RWPE2 (cell line): Measurements from ENCODE around the gene GTF3C2.

Experiments used
- ATAC-seq: fragments of 200-7000 bp; cut with Tn5 transposase; 3 replicates; pipeline ENCODE4 v1.9.1; 2021; ENCODE audit warnings: low read depth
- DNase-seq: peaks from one replicate; pipeline ENCODE4 v3.0.0-alpha.2; 2020; ENCODE audit warnings: low spot score
- H3K27ac ChIP-seq: fragments of 450-650 bp; 2 replicates; pipeline ENCODE4 v1.5.1; 2017; ENCODE audit warnings: mild to moderate bottlenecking; ENCODE audit not compliant: poor library complexity, severe bottlenecking
- H3K27me3 ChIP-seq: fragments of 250-450 bp; sonication (Bioruptor Pico); 2 replicates; pipeline ENCODE4 v1.5.1; 2021; ENCODE audit warnings: mild to moderate bottlenecking, moderate library complexity; ENCODE audit not compliant: insufficient read depth, poor library complexity, severe bottlenecking
- H3K36me3 ChIP-seq: fragments of 250-450 bp; sonication (Bioruptor Pico); 2 replicates; pipeline ENCODE4 v1.5.1; 2020; ENCODE audit warnings: low read depth, mild to moderate bottlenecking, moderate library complexity
- H3K4me1 ChIP-seq: fragments of 250-450 bp; sonication (Bioruptor Pico); 2 replicates; pipeline ENCODE4 v1.5.1; 2021; ENCODE audit warnings: mild to moderate bottlenecking, moderate library complexity; ENCODE audit not compliant: insufficient read depth, poor library complexity, severe bottlenecking
- H3K4me3 ChIP-seq: fragments of 250-450 bp; sonication (Bioruptor Pico); 2 replicates; pipeline ENCODE4 v1.5.1; 2021; ENCODE audit warnings: mild to moderate bottlenecking, moderate library complexity; ENCODE audit not compliant: severe bottlenecking
- H3K9me3 ChIP-seq: fragments of 250-450 bp; sonication (Bioruptor Pico); 2 replicates; pipeline ENCODE4 v1.5.1; 2021; ENCODE audit warnings: mild to moderate bottlenecking, moderate library complexity; ENCODE audit not compliant: severe bottlenecking
- CTCF ChIP-seq: fragments of 450-650 bp; IDR thresholded peaks from one replicate; pipeline ENCODE4 v1.5.1; 2017; ENCODE audit warnings: mild to moderate bottlenecking, moderate library complexity; ENCODE audit not compliant: poor library complexity, severe bottlenecking

GTF3C2 gene

DNA sequence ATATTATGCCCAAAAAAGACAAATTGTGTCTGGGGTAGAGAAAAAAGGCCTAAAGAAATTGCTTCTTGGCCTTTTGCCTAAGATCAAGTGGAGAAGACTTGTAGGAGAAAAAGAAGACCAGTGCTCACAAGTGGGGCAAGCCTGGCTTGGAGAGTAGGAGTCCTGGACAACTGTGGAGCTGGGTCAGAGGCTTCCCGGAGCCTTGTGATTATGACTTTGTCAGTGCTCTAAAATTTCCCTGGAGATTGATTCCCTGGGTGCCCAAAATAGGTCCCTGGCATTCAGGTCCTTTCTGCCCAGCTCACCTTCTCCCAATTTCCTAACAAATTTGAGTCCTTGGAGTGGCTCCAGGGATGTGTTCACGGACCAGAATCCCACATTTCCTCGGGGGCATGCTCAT, 75.1 kb downstream of the GTF3C2 start:
- Histone ChIP-seq H3K4me1 (no peaks in the 10 kb centered on the region), H3K9me3 (no peaks in the 10 kb centered on the region), H3K27ac (no peak overlapping the region), H3K27me3 (peaks cover 6% of the 10 kb centered on the region), H3K36me3 (no peaks in the 10 kb centered on the region), H3K4me3 (no peak overlapping the region)
- ATAC-seq, result no peak
- no peak for TF ChIP-seq CTCF
- no peak for DNase-seq

GRCh38 chr2:27280826-27281225, 75.7 kb downstream of the GTF3C2 start:
- H3K4me1 ChIP-seq, result no peaks in the 10 kb centered on the region
- H3K27me3 ChIP-seq, result peaks cover 6% of the 10 kb centered on the region
- H3K27ac ChIP-seq, result no peak overlapping the region
- no peaks in the 10 kb centered on the region for H3K36me3 ChIP-seq
- no peak overlapping the region for H3K4me3 ChIP-seq
- DNase-seq (no peak), ATAC-seq (no peak)
- no peaks in the 10 kb centered on the region for H3K9me3 ChIP-seq
- no peak for TF ChIP-seq CTCF

GRCh38 chr2:27278010-27278409, 78.6 kb downstream of the GTF3C2 start:
- Histone ChIP-seq H3K4me3 (no peak overlapping the region), H3K4me1 (no peaks in the 10 kb centered on the region), H3K9me3 (no peaks in the 10 kb centered on the region), H3K27ac (no peak overlapping the region), H3K36me3 (no peaks in the 10 kb centered on the region), H3K27me3 (peaks cover 5% of the 10 kb centered on the region)
- DNase-seq (no peak), ATAC-seq (no peak)
- TF ChIP-seq CTCF, result no peak
